ENCODE measurements around the gene ATF6.

The ATF6 gene

DNA sequence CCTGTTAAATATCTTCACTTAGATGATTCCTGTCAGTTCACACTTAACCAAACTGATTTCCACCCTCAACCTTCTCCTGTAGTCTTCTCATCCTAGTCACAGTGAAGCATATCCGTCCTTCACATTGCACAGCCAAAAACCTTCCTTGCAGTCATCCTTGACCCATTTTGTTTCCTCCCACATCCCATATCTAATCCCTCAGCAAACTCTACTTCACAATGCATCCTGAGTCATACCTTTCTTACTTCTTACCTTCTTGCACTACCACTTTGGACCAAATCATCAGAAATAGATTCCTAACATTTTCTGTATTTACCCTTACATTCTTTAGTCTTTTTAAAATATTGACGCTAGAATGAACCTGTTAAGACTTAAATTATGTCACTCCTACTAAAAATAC lies 170.7 kb downstream of the ATF6 start:
- DNase-seq (ENCODE audit: low read depth): no peak

DNA sequence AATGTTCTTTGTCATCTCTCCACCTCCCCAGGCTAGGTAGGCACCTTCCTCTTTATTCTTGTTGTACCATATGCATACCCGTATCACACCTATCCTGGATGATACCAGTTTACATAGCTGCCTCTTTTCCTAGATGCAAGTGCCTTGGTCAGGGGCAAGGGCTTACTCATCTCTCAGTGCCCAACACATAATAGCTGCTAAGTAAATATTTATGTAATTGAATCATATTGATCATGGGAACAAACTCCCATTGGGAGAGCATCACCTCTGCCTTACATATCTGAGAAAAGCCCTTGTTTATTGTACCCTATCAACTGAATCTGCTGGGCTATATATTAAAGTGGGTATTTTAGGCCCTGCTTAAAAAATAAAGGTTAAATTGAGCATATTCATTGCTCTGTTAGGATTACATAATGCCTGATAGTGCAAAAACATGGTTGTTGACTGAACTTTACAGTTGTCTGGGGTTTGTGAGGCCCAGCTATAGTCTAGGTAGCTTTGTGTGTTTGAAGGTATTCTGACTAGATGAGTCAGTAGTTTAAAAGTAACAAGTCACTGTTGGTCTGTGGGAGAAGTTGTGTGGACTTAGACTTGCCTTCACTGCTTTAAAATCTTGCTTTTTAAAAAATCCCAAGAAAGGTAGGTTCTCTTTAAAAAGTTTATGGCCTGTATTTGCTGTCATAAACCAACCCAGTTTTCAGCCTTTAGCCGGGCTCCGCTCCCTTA lies 174.9 kb downstream of the ATF6 start:
- DNase-seq (ENCODE audit: low read depth): no peak

DNA sequence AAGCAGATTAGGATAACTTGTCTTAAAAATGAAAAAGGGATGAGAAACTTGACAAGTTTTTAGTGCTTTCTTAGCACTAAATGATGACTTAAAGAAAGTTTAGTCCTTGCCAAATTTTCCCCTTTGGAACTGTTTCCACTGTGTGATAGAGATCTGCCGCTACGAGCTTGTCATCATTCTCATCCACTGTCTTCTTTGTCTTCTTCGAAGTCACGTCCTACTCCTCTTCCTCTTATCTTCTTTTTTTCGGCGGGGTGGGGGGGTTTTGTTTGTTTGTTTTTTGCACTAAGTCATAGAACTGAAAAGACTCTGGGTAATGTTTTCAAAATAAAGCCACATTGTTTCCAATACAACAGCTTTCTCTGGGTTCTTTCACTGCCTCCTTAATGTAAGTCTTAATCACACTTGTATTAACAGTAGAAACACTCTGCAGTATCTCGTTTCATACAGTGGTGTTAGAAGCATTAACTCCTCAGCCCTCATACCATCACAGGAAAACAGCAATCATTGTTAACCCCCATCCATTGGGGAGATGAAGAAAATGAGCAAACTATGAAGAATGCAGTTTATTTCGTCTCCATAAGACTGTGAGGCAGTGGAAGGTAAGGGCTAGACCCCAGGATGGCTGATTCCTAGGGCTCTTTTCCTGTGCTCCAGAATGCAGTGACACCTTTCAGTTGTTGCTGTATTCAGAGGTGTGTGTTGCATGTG lies 175.8 kb downstream of the ATF6 start:
- no peak for DNase-seq (ENCODE audit: low read depth)

DNA sequence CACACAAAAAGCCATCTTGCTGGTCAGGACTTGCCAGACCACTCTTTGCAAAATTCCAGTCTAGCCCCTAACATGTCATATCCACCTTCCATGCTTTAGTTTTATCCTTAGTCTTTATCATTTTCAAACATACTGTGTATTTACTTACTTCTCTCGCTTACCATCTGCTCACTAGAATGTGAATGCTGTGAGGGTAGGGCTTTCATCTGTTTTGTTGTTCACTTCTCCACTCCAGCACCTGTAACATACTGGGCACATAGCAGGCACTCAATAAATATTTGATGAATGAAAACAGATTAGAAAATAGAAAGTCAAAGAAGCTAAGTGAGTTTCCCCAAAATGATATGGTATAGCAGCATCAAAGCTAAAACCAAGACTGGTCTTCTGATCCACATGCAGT lies 177.6 kb downstream of the ATF6 start:
- DNase-seq (ENCODE audit: low read depth): no peak

DNA sequence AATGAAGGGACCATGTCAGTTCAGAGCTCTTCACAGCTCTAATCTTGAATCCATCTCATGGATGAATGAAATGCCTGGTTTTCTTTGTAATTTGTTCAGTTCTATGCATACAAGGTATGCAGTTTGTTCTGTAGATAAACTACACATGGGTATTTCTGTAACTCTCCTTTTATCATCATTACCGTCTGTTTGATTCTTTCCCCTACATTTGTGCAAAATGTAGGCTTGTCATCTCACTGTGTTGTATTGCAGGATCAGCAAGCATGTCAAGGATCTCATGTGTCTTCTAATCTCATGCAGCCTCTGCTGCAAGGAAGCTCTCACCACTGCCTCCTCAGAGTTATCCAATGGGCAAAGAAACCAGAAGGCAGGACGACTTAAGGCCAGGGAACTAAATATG lies 178.3 kb downstream of the ATF6 start:
- DNase-seq (ENCODE audit: low read depth): no peak

DNA sequence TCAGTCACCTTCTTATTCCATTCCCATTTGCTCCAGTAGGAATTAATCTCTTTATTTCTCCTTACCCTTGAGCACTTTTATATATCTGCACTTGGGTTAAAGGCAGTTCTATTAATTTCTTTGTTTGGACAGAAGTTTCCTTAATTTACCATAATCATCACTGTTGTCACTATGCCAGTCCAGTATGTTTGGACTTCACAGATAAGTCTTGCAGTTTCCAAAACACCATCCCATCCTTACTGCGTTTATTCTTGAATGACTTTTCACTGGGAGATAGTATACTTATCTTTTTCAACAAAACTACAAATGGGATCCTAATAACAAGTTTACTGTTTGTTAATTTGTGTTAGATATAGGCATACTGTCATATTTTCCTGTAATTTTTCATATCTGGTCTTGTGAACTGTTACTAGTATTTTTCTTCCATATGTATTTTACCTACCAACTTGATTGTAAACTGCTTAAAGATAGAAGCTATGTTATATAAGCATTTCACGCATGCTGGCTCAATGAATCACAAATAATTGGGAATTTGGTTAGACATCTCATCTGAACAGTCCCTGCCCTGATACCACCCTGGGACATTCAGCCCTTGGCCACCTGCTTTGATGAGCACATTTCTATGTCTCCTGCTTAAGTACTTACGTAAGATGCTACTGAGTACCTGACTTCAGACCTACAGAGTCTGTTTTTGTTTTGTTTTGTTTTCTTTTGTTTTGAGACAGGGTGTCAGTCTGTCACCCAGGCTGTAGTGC lies 179.4 kb downstream of the ATF6 start:
- no peak for DNase-seq (ENCODE audit: low read depth)

DNA sequence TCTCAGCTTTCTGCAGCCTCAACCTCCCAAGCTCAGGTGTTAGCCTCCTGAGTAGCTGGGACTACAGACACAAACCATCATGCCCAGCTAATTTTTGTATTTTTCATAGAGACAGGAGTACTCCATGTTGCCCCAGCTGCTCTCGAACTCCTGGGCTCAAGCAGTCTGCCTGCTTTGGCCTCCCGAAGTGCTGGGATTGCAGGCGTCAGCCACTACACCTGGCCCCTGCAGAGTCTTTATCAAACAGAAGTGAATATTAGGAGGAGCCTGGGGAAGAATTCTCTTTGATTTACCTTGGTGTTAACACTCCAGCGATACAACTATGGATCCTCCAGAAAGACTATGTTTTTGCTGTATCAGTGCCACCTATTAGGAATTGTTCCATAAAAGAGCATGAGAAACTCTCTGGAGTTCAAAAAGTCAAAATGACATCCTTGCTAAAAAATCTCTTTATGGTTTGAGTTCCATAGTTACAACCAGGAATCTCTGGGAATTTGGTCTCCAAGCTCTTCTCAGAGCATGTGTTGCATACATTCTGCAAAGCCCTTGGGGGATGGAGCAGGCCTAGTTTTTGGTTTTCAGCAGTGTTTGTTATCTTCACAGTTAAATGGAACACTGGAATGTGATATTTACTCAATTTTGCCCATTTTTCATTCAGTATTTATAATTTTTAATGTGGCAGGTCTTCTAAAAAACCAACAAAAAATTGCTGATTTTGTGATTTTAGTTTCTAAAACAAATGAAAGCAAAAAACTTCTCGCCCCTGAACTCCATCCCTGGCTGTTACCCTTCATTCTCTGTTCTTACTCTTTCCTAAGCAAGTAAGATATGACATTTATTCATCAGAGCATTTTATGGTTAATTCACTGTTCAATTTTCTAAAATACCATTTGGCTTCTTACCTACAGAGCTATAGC lies 180.2 kb downstream of the ATF6 start:
- DNase-seq (ENCODE audit: low read depth): no peak

DNA sequence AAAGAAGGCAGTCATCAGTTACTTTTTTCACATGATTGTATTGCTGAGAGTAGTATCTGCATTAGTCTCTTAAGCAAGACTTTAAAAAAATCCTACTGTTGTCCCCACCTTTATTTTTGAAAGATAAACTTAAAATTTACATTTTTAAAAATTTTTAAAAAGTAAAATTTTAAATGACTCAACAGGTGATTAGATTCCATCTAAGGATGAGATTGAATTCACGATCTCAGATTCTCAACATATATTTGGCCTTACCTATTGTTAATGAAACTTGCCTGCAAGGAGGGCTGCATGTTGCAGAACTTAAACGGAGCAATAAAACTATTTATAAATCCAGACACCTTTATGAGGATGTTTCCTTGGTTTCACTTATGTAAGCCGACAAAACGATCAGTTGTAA lies 182.3 kb downstream of the ATF6 start:
- no peak for DNase-seq (ENCODE audit: low read depth)

DNA sequence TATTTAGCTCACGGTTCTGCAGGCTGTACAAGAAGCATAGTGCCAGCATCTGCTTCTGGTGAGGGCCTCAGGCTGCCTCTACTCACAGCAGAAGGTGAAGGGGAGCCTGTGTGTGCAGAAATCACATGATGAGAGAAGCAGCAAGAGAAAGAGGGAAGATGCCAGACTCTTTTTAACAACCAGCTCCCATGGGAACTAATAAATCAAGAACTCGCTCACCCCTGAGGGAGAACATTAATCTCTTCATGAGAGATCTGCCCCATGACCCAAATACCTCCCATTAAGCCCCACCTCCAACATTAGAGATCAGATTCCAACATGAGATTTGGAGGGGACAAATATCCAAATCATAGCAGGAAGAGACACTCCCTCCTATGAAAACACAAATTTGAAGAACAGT lies 183.4 kb downstream of the ATF6 start:
- DNase-seq (ENCODE audit: low read depth): no peak

DNA sequence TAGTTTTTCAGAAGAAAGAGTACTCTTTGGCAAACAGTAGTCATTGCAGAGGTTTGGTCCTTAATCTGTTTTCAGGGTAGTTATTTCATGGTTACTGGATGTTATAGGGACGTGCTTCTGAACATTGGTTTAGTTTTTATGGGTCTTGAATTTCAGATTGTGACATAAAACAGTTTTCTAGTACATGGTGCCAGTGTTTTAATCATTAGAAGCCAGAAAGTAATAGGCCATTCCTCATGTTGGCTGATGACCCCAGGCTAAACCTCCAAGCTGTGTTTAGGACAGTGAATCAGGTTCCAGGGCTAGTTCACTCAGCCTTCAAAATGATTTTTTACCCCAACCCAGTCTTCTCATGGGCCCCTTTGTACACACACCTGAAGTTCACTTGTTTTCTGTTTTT lies 184.3 kb downstream of the ATF6 start:
- DNase-seq (ENCODE audit: low read depth): no peak

DNA sequence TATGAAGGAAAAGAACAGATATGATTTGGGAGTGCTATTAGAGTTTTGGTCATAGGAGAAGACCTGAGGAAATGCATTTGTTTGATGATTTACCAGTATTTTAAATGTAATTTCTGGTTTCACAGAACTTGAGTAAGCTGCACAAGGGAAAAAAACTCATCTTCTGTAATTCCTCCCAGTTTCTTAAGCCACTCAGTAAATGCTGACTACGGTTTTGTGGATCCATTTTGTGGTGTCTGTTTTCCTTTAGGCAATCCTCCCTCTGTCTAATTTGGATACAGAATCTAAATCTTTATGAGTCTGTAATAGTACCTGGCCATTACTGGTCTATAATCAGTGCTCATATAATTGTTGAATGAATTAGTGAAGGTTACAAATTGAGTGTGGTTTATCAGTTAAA lies 185.5 kb downstream of the ATF6 start:
- DNase-seq (ENCODE audit: low read depth): no peak

DNA sequence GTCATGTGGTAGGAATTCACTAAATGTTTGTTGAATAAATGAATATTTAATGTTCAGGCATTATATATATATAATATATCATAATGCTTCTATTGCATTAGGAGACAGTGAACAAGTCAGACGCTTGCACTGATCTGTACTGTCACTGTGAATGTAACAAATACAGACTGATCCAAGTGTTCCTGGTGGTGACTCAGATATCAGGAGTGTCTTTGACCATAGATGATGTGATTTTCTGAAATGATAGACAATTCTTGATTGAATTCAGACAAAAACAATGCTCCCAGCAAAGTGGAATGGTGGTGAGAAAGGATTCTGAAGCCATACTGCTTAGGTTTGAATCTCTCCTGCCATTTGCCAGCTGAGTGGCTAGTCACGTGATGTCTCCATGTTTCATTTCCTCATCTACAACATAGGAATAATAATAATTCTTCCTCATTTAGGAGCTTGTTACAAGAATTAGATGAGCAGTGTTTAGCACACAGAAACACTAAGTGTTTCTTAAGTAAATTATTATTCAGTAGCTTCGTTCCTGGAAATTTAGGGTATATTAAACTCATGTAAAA lies 186.6 kb downstream of the ATF6 start:
- no peak for DNase-seq (ENCODE audit: low read depth)

DNA sequence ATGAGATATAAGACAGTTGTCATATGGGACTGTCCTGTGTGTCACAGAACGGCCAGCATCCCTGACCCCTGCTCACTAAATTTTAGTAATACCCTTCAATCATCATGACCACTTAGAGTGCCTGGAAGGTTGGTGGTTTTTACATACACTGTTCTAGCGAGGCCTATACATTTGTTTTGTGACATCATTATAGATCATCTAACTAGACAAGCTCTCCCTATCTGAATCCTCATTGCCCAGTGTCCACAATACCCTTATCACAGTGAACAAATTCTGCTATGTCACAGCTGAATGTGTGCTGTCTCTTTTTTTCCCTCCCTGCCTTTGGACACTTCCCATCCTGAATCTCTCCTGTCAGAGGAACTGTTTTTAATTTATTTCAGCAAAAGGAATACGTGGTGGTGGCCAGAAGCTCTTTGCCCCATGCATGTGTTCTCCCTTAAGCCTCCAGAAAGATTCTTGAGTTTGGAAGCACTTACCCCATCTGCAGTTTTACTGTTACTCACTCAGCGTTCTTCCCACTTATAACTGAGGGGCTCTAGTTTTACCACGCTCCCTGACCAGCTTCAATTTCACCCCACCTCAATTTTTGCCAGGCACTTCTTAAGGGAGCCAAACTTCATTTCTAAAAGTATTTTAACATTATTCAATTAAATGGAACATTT lies 187.3 kb downstream of the ATF6 start:
- no peak for DNase-seq (ENCODE audit: low read depth)

DNA sequence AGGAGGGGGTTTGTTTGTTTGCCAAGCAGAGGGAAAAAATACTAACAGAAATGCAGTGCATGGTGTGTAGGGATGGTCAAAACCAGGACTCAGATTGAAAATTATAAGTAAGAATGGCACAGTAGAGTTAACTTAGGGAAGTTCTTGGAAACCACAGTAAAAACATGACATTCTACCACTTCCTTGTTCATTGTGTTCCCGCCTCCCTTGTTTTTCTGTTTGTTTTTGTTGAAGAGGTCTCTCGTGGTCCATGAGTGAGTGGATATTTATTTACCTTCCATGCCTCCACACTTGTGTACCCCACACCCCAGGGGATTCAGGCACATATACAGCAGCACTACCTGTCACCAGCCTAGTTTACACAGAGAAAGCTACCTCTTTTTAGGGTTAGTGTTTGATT lies 187.9 kb downstream of the ATF6 start:
- no peak for DNase-seq (ENCODE audit: low read depth)

DNA sequence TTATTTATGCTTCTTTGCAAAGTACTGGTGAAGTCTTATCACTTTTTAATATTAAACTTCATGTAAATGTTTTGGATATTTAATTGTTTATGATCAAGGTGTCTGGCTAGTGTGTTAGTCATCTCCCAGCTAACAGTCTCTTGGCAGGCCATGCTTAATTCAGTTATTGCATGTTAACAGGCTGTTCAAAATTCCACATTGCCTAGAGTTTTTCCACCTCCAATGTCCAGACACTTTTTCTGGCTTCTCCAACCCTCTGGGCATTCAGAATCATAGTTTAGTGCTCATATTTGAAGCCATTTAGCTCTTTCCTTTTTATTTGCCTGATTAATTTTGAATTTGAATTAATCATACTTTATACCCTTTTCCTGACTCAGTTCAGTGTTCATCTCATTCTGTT lies 188.3 kb downstream of the ATF6 start:
- no peak for DNase-seq (ENCODE audit: low read depth)

DNA sequence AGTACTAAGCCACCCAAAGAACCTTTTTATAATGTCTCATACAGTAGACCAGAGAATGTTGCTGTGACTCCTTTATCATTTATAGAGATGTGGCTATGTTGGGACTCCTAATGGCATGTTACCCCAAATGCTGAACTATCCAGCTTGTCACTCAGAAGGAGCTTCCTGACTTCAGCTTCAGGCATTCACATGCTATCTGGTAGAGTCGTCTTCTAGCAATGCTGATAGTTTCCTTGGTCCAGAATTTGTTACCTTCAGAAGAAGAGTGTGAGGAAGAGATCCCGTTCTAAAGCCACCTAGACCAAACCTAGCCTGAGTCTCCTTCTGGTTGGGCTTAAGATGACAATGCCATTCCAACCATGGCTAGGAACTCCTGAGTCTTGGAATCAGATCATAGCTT lies 189.5 kb downstream of the ATF6 start:
- DNase-seq (ENCODE audit: low read depth): no peak

DNA sequence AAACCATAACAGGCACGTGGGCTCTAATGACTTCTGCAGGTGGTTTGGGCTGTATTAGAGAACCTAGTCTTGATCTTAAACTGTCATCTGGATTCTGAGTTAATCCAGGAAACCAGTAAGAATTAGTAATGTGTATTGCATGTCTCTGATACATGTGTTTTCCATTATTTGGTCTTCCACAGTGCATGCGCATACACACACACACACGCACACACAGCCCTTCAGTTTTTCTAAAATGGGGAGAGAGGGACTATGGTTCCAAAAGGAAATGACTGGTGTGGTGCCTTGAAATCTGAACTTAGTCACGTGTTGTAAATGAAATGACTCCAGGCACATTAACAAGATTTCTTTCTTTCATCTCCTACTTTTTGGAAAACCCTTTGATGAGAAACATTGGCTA lies 190.0 kb downstream of the ATF6 start:
- DNase-seq (ENCODE audit: low read depth): no peak

DNA sequence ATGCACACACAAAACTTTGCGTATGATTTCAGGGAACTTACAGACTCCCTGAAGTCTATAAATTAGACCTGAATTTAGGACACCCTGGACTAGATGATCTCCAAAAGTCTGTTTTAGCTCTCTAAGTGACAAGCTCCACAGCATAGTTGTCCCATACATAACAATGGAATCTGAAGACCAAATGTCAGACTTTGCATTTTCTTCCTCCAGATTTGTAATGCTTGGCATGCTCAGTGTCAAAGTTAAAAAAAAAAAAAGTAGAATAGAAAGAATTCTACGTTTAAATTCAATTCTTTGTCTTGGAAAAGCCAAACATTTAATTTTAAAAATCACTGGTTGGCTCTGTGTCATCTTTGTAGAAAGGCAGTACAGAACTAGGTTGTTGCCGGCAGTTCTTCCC lies 190.8 kb downstream of the ATF6 start:
- DNase-seq (ENCODE audit: low read depth): no peak

DNA sequence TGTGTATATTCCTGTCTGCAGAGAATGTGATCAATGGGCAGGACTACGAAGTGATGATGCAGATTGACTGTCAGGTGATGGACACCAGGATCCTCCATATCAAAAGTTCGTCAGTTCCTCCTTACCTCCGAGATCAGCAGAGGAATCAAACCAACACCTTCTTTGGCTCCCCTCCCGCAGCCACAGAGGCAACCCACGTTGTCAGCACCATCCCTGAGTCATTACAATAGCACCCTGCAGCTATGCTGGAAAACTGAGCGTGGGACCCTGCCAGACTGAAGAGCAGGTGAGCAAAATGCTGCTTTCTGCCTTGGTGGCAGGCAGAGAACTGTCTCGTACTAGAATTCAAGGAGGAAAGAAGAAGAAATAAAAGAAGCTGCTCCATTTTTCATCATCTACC lies 192.3 kb downstream of the ATF6 start:
- DNase-seq (ENCODE audit: low read depth): no peak

DNA sequence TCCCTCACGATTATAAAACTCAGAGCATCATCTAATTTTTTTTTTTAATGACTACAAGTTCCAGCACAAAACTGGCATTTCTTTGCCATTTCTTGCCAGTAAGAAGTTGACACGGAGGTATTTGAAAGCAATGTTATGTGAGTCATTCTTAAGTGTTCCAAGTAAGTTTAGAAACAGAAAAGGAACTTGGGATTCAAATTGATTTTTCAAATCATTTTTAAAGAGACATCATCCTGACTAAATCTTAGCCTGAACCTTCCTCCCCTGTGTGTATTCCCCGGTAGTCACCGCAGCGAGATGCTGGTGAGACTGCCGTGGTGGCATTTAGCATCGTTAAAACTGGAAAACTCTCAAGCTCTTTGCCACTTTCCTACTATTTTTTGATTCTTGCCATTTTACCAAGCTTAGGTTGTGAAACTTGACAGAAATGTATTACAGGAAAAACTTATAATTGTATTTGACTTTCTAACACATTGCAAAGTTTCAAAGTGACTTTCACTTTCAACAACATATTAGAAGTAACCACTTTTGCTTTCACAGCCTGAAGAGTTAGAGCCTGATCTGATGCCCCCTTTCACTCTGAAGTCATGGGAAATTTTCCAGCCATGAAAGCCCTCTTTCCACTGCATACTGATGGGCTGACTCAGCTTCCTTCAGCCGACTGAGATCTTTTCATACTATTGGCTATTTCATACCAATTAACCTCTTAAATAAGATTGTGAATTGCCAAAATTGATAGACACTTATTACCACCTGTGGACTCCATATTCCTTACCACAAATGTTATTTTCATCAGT lies 196.2 kb downstream of the ATF6 start:
- DNase-seq (ENCODE audit: low read depth): peak; percentile 69

Measured in HS-27A (cell line).